ENCODE results near the gene RCOR1.

DNA sequence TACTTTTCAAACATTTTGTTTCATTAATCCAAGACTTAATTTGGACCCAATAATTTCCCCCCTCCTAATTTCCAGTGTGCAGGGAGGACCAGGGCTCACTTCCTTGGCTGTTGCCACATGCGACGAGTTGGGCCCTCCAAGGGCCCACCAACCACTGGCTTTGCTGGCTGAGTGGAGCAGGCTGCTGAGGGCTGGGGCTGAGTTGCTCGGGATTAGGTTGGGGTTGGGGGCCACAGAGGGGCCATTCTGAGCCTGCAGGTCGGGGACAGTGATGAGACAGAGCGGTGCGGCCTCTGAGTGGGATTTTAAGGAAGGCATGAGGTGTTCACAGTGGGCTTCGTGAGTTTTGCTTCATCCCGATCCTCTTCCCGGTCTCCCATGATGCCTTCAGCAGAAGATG, 178.7 kb downstream of the RCOR1 start:
- TF ChIP-seq, protein P1, sequence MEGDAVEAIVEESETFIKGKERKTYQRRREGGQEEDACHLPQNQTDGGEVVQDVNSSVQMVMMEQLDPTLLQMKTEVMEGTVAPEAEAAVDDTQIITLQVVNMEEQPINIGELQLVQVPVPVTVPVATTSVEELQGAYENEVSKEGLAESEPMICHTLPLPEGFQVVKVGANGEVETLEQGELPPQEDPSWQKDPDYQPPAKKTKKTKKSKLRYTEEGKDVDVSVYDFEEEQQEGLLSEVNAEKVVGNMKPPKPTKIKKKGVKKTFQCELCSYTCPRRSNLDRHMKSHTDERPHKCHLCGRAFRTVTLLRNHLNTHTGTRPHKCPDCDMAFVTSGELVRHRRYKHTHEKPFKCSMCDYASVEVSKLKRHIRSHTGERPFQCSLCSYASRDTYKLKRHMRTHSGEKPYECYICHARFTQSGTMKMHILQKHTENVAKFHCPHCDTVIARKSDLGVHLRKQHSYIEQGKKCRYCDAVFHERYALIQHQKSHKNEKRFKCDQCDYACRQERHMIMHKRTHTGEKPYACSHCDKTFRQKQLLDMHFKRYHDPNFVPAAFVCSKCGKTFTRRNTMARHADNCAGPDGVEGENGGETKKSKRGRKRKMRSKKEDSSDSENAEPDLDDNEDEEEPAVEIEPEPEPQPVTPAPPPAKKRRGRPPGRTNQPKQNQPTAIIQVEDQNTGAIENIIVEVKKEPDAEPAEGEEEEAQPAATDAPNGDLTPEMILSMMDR (IDR thresholded peaks at IDR 0.05; ENCODE audit: poor library complexity): no peak
- TF ChIP-seq EZH2 (IDR thresholded peaks at IDR 0.05; ENCODE audit: borderline replicate concordance) (no peak), EZH2phosphoT487 (IDR thresholded peaks at IDR 0.05; ENCODE audit: low read depth, severe bottlenecking, unreplicated experiment) (no peak)

Measured in hepatocyte (in vitro differentiated cells).